ENCODE measurements around the gene TRIP4. TPM values are rescaled to one million over a fixed set of nuclear protein-coding genes. Genes with fewer than 3 reads are reported as not detected.
"Not testable (repeated sequence)": the region's sequence is repeated elsewhere in the genome, so short reads cannot be mapped to it uniquely, and the experiment has no call there.

The TRIP4 gene
- polyA plus RNA-seq, 10 donors: 21.9 to 33.8 (median 25.6) TPM

DNA sequence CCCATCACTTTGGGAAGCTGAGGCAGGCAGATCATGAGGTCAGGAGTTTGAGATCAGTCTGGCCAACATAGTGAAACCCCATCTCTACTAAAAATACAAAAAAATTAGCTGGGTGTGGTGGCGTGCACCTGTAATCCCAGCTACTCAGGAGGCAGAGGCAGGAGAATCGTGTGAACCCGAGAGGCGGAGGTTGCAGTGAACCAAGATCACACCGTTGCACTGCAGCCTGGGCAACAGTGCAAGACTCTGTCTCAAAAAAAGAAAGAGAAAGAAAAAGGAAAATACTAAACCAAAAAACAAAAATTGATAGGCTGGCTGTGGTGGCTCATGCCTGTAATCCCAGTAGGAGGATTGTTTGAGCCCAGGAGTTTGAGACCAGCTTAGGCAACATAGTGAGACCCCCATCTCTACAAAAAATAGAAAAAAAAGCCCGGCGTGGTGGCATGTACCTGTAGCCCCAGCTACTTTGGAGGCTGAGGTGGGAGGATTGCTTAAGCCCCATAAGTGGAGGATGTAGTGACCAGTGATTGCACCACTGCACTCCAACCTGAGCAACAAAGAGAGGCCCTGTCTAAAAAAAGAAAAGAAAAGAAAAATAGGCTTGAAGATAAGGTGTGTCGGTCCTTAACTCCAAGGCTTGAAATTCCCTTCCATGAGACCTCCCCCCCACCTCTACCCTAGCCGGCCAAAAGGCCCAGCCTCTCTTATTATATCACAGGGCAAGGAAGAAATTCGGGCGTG is 7.3 kb upstream of the TRIP4 start:
- DNase-seq: not testable (repeated sequence)

DNA sequence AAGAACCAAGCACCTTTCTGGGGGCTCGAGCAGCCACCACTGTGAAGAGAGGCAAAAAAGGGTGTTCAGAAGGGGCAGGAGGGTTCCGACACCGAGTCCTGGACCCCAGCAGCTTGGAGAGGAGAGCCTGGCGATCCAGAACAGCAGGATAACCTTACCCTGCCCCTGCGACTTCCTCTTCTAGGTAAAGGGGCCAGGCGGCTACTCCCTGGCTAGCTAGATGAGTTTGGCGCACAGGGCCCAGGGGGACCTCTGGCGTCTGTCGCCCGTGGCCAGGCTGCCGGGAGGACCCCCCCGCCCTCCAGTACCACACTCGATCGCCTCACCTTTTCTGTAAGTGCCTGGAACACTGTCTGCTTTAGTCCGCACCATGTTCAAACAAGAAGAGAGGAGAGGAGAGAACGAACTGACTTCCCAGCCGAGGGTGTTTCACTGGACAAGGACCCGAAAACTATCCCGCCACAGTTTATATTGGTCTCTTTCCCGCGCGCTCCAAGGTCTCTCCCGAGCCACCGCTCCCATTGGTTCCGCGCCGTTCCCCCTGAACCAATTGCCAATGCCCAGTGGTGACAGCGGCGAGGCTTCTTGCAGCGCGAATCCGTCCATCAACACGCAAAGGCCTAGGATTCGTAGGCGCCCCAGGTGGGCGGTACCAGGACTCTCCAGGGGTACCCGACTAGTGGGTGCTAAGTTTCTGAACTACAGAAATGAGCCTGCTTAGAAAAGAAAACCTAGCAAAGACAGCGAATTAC is 6.5 kb upstream of the TRIP4 start, which contains the start of gene PCLAF:
Gene PCLAF (minus strand): TSS at position 442 of the 752 bp plus-strand sequence. CDS start 70 bp downstream, at position 372.
- DNase-seq: peak; percentile 96 to 98 (median 96)

DNA sequence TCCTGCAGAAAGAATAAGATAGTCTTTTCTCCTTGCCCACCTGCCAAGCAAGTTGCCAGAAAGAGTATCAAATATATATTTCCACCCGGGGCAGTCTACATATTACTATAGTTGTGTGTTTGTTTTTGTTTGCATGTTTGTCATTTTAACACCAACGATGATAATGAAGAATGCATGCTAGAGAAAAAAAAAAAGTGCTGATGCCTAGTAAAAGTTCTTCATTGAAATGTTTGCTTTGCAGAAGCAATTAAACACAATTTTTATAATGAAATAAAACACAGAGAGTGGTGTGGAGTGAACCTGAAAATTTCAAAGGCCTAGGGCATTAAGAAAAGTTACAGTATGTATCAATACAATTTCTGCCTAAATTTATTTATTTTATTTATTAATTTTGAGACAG is 3.9 kb upstream of the TRIP4 start:
- DNase-seq: no peak

DNA sequence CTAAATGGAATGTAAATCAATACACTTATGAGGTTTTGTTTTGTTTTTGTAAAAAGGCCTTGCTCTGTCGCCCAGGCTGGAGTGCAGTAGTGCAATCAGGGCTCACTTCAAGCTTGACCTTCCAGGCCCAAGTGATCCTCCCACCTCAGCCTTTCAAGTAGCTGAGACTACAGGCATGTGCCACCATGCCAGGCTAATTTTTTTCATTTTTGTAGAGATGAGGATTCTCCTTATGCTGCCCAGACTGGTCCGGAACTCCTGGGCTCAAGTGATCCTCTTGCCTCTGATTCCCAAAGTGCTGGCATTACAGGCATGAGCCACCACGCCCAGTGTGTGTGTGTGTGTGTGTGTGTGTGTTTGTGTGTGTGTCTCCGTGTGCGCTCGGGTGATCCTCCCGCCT is 1.3 kb upstream of the TRIP4 start:
- no peak for DNase-seq

- DNase-seq: no peak
Measured at GRCh38 chr15:64389036-64389435, 1.4 kb downstream of the TRIP4 start.

DNA sequence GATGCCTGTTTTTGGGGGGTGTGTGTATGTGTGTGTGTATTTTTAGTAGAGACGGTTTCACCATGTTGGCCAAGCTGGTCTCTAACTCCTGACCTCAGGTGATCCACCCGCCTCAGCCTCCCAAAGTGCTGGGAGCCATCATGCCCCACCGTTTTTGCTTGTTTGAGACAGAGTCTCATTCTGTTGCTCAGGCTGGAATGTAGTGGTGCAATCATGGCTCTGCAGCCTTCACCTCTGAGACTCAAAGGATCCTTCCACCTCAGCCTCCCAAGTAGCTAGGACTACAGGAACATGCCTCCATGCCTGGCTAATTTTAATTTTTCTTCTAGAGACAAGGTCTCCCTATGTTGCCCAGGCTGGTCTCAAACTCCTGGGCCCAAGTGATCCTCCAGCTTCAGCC is 4.8 kb downstream of the TRIP4 start:
- not testable (repeated sequence) for DNase-seq

DNA sequence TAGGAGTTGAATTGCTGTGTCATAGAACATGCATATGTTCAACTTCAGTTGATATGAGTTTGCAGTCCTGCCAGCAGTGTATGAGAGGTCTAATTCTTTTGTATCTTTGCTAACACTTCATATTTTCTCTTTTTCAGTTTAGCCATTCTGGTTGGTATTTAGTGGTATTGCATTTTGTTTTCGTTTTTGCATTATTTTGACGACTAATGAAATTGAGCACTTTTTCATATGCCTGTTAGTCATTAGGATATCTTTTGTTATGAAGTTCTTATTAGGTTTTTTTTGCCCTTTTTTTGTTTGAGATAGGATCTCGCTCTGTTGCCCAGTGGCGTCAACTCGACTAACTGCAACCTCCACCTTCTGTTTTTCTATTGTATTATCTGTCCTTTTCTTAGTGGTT is 9.2 kb downstream of the TRIP4 start:
- DNase-seq: no peak

DNA sequence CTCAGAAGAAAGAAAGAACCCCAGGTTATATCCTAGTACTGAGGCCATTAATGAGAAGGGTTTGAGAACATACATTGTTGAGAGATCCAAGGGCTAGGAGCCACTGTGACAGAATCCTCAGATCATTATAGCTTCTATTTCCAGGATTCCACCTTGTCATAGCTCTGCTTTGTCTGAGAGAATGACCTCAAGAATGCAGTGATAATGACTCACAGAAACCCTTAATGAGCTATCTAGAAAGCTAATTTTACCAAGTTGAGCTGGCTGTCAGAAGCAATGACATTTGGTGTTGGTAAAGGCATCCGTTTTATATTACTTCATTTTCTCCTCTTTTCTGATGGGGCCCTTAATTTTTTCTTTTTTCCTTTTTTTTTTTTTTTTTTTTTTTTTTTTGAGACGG is 10.9 kb downstream of the TRIP4 start:
- DNase-seq: peak in 1 of 3 donors; percentile 10

DNA sequence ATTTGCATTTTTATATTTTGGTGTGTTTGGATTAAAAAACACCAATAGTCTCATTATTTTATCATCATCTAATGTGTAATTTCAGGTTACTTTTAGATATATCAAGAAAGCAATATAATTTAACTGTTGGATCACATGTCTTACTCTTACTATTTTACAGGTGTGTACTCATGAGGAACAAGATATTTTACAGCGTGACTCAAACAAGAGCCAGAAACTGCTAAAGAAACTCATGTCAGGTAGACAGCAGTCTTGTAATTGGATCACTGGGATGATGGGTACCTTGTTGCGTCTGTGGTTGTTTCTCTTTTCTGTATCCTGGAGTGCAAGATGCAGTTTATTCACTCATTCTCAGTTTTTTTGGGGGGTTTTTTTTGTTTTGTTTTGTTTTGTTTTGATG is 12.9 kb downstream of the TRIP4 start:
- no peak for DNase-seq

DNA sequence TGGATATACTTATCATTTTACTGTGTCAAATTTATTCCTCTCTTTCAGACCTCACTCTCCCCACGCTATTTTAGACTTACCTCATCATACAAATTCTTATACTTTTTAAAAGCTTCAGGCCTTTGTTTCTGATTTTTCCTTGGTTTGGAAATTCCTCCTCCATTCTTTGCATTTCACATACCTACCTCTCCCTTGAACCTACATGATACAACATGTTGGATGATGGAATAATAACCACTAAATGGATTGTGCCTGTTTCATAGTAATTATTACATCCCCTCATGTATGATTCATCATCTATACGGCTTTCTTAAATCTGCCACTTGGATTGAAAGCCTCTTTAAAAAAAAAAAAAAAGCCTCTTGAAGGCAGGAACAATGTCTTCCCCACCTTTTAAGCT is 24.6 kb downstream of the TRIP4 start:
- DNase-seq: no peak

- no peak for DNase-seq
Measured at GRCh38 chr15:64422697-64423096, 35.1 kb downstream of the TRIP4 start.

DNA sequence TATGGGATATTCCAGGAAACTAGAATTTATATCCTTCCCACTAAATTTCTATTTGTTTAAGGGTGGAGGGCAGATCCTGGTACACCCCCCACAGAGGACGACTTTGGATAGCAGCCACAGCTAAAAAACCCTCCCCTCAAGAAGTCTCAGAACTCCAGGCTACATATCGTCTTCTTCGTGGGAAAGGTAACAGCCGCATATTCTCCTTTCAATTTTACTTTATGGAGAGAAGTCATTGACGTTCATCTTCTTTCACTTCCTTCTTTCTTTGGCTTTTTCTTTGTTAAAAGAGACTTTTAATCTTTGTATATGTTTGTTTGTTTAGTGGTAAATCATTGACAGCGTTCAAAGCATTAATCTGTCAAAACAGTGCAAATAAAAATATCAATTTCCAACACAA is 36.3 kb downstream of the TRIP4 start:
- DNase-seq: no peak

DNA sequence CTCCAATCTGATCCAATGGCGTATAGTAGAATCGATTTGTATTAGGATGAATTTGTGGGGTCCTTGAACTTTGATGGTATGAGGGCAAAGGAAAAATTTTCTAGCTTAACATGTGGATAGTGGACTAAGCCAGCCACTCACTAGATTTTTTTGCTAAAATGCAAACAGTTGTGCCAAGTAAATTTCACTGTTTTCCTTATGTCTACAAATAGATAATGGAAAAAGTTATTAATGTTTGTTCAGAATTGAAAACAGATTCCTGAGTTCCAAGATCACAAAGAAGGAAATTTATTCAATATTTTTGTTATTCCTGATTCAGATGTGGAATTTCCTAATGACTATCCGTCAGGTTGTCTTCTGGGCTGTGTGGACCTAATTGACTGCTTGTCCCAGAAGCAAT is 37.6 kb downstream of the TRIP4 start:
- DNase-seq: peak in 2 of 3 donors; percentile 11 to 31

DNA sequence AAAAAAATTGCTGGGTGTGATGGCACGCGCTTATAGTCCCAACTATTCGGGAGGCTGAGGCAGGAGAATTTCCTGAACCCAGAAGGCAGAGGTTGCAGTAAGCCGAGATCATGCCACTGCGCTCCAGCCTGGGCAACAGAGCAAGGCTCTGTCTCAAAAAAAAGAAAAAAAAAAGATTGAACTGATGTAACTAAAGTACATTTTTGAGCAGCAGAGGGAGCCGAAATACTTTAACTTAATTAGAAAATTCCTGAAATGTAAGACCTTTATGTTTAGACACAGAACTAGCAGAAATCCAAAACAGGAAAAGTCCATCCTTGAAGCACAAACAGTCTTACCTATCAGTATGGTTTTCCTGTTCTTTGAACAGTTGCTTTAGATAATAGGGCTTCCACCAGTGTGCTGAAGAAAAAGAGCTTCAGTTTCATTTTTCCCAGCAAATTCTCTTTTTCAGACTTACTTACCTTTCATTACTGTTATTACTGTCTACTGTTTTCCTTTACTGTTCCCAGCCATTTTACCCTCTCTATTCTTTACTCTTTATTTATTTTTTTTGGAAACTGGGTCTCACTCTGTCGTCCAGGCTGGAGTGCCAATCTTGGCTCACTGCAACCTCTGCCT is 39.3 kb downstream of the TRIP4 start:
- peak in 2 of 3 donors; percentile 14 to 54 for DNase-seq

DNA sequence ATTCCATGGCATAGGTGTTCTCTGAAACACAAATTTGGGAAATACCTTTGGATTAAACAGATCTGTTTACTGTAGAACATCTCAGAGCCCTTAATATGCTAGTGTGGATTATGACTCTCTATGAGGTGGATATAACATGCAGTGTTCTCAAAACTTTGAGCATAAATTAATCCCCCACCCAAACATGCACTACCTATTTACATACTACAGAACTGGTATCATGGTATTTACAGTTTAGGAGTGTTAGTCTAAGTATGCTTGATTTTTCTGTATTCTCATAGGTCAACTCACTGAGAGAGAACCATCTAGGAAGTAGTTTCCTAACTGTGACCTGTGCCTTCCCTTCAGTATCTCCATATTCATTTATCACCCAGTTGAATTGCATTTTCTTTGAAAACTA is 41.8 kb downstream of the TRIP4 start:
- no peak for DNase-seq

GRCh38 chr15:64430000-64430735 is 42.5 kb downstream of the TRIP4 start:
- peak; percentile 73 to 86 (median 84) for DNase-seq

DNA sequence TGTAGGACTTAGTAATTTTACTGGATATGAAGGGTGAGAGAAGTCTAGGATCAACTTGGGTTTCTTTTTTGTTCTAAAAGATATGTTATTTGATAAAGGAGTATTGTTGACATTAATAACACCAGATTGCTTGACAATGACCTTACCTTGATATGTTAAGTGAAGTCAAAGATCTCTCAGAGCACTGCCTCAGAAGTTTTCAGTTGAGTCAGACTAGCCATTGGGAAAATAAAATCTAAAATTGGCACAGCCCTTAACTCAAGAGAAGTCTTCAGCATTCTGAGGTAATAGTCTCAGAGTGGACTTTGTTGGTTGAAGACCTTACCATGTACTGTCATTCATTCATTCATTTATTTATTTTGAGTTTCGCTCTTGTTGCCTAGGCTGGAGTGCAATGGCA is 50.3 kb downstream of the TRIP4 start:
- no peak for DNase-seq

- DNase-seq: no peak
Measured at GRCh38 chr15:64438653-64439447, 51.2 kb downstream of the TRIP4 start.

- no peak for DNase-seq
Measured at GRCh38 chr15:64441852-64442251, 54.2 kb downstream of the TRIP4 start.

- no peak for DNase-seq
Measured at GRCh38 chr15:64443016-64443415, 55.4 kb downstream of the TRIP4 start.

Data from muscle of back (tissue), 11 donors.